Left ventricle myocardium inferior (tissue), 1 donor: ENCODE data around the gene NTN3. TPM values are rescaled to one million over a fixed set of nuclear protein-coding genes. Genes with fewer than 3 reads are reported as not detected.
A peak's percentile ranks its signal among the peaks of the same experiment; 100 is the strongest.

Experiments used
- DNase-seq: peaks from one replicate; pipeline ENCODE4 v3.0.0-alpha.2; 2020
- H3K27ac ChIP-seq: fragments of 200-600 bp; replicated peaks from 2 replicates; pipeline ENCODE4 v1.8.0; 2021
- H3K27me3 ChIP-seq: fragments of 200-600 bp; 2 replicates; pipeline ENCODE4 v1.8.0; 2021; ENCODE audit warnings: low read depth
- H3K36me3 ChIP-seq: fragments of 200-600 bp; 2 replicates; pipeline ENCODE4 v1.8.0; 2021
- H3K4me1 ChIP-seq: fragments of 200-600 bp; 2 replicates; pipeline ENCODE4 v1.8.0; 2021
- H3K4me3 ChIP-seq: fragments of 200-600 bp; 2 replicates; pipeline ENCODE4 v1.8.0; 2021; ENCODE audit warnings: mild to moderate bottlenecking, moderate library complexity
- H3K9me3 ChIP-seq: fragments of 200-600 bp; replicated peaks from 2 replicates; pipeline ENCODE4 v1.8.0; 2021
- CTCF ChIP-seq: fragments of 200-600 bp; IDR thresholded peaks from 2 replicates; pipeline ENCODE4 v1.8.0; 2021; ENCODE audit warnings: antibody characterized with exemption, mild to moderate bottlenecking, borderline replicate concordance
- intact Hi-C: fragments of 100-400 bp; cut with micrococcal nuclease; formaldehyde crosslinking; loops from one replicate; pipeline ENCODE4 v1.11.0; 2022
- microRNA-seq: library from miRNA; unstranded; fragments of <30 nt; microRNA quantifications from one replicate; pipeline ENCODE4 v1.2.0, GENCODE V29; 2020
- total RNA-seq: library from RNA; stranded (reverse); fragmentation: NEBNext Ultra II Directional; extraction: Animal tissue kit (Norgen Biotek cat#: 25700); gene quantifications from one replicate; pipeline ENCODE4 v1.2.1, GENCODE V29; 2021
- donor health status: DM: no; HTN: yes; CAD: no; lungs with severe emphysema.

NTN3 gene
- total RNA-seq, 1 donor from 2014 or later, result 0.14 TPM

GRCh38 chr16:2520097-2520783 lies 49.1 kb downstream of the NTN3 start, which contains the start of gene AMDHD2:
AMDHD2 (plus strand) TSS chr16:2520371; CDS start chr16:2520459, 88 bp downstream.
- no peak for TF ChIP-seq CTCF
- H3K4me3 ChIP-seq, result peak within 1 kb of the TSS; percentile 77
- H3K27ac ChIP-seq, result peak within 1 kb of the TSS; percentile 88
- DNase-seq, result peak; percentile 94
- H3K4me1 ChIP-seq, result peaks cover 58% of the 10 kb centered on the region
- peaks cover 36% of the 10 kb centered on the region for H3K36me3 ChIP-seq
- no peaks in the 10 kb centered on the region for H3K27me3 ChIP-seq
- intact Hi-C loops, result no loop called here
- no peaks in the 10 kb centered on the region for H3K9me3 ChIP-seq

GRCh38 chr16:2520784-2521531 lies 49.9 kb downstream of the NTN3 start:
- TF ChIP-seq CTCF, result no peak
- Histone ChIP-seq H3K4me3 (peak overlapping the region; percentile 77), H3K9me3 (no peaks in the 10 kb centered on the region), H3K36me3 (peaks cover 41% of the 10 kb centered on the region), H3K27ac (peak overlapping the region; percentile 88), H3K4me1 (peaks cover 51% of the 10 kb centered on the region), H3K27me3 (no peaks in the 10 kb centered on the region)
- intact Hi-C loops, result no loop called here
- no peak for DNase-seq

Small RNA genes within 50 kb of the gene (microRNA-seq; reads per million reads assigned to microRNA genes)
- gene MIR6767 (not detected), gene MIR6768 (not detected)

Other genes starting within 250 kb of the NTN3 start
- 13.5 TPM for gene E4F1, start 247.7 kb upstream of the NTN3 start, total RNA-seq
- 0.47 TPM for gene DNASE1L2, start 234.9 kb upstream of the NTN3 start, total RNA-seq
- 165 TPM for gene ECI1, start 219.7 kb upstream of the NTN3 start, total RNA-seq
- gene RNPS1, start 203.2 kb upstream of the NTN3 start, total RNA-seq, result 106 TPM
- gene ABCA3, start 130.6 kb upstream of the NTN3 start, total RNA-seq, result 6.9 TPM
- 0.96 TPM for gene CCNF, start 41.9 kb upstream of the NTN3 start, total RNA-seq
- 1.3 TPM for gene TEDC2, start 11.2 kb upstream of the NTN3 start, total RNA-seq
- 11.1 TPM for gene TBC1D24, start 3.8 kb downstream of the NTN3 start, total RNA-seq
- 128 TPM for gene ATP6V0C, start 42.7 kb downstream of the NTN3 start, total RNA-seq
- 9.3 TPM for gene AMDHD2, start 49.1 kb downstream of the NTN3 start, total RNA-seq
- not detected for gene CEMP1, start 60.1 kb downstream of the NTN3 start, total RNA-seq
- 46.4 TPM for gene PDPK1, start 66.7 kb downstream of the NTN3 start, total RNA-seq
- gene KCTD5, start 211.2 kb downstream of the NTN3 start, total RNA-seq, result 10.2 TPM
- gene PRSS27, start 248.9 kb downstream of the NTN3 start, total RNA-seq, result 0.11 TPM